Esophagus muscularis mucosa (tissue), 4 donors: Measurements from ENCODE around the gene AAR2.

ENCODE experiments used
- EP300 ChIP-seq: sonication (generic); formaldehyde crosslinking; IDR thresholded peaks from one replicate; pipeline ENCODE4 v1.6.1; 2017; ENCODE audit warnings: antibody characterized with exemption
- POLR2A ChIP-seq: fragments of 450-650 bp; IDR thresholded peaks from one replicate; pipeline ENCODE4 v1.6.1; 2017; ENCODE audit warnings: antibody characterized with exemption, moderate library complexity, mild to moderate bottlenecking, low read depth
- POLR2AphosphoS5 ChIP-seq, 2 donors: sonication (generic); formaldehyde crosslinking; IDR thresholded peaks; one replicate each; pipeline ENCODE4 v1.6.1; 2017; ENCODE audit warnings: antibody characterized with exemption in 2 of 2
- TF ChIP-seq, protein P1 (sequence below), 3 experiments: fragments of 200-600 bp in 2 of 3; fragments of 450-650 bp in 1 of 3; sonication (generic) in 2 of 3; IDR thresholded peaks; one replicate each; pipeline ENCODE4 v1.5.1; 2017 to 2019; ENCODE audit warnings: antibody characterized with exemption in 3 of 3, mild to moderate bottlenecking in 2 of 3, moderate library complexity in 1 of 3

DNA sequence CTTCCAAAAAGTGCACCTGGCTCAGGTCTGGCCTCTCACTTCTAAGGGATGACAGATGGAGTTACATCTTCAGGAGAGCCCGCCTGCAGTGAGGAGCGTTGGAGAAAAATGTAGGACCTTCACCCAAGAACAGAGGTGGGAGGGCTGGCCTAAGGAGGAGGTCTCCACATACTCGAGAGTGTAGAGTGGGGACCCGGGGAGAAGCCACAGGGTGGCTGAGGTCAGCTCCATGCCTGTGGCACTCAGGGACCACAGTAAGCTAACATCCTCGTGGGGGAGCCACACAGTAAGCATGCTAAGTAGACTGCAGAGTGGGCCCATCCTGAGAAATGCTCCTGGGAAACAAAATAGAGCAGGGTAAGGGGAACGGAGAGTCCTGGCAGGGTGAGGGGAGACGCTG is 24.0 kb downstream of the AAR2 start:
- TF ChIP-seq, protein P1, sequence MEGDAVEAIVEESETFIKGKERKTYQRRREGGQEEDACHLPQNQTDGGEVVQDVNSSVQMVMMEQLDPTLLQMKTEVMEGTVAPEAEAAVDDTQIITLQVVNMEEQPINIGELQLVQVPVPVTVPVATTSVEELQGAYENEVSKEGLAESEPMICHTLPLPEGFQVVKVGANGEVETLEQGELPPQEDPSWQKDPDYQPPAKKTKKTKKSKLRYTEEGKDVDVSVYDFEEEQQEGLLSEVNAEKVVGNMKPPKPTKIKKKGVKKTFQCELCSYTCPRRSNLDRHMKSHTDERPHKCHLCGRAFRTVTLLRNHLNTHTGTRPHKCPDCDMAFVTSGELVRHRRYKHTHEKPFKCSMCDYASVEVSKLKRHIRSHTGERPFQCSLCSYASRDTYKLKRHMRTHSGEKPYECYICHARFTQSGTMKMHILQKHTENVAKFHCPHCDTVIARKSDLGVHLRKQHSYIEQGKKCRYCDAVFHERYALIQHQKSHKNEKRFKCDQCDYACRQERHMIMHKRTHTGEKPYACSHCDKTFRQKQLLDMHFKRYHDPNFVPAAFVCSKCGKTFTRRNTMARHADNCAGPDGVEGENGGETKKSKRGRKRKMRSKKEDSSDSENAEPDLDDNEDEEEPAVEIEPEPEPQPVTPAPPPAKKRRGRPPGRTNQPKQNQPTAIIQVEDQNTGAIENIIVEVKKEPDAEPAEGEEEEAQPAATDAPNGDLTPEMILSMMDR (IDR thresholded peaks at IDR 0.05): no peak
- TF ChIP-seq POLR2AphosphoS5 (IDR thresholded peaks at IDR 0.05) (no peak), POLR2A (no peak), EP300 (no peak)
